ENCODE data around the gene NETO2. TPM values are rescaled to one million over a fixed set of nuclear protein-coding genes. Genes with fewer than 3 reads are reported as not detected.

Gene NETO2
- total and polyA plus RNA-seq, 10 of the 15 experiments (the other 5 are each of a cell fraction or from before 2014, with no cell fraction given) = 8.5 to 53.1 (median 27.0) TPM

GRCh38 chr16:47141773-47142485, 1.8 kb downstream of the NETO2 start (continued):
- TF ChIP-seq E2F4 (IDR thresholded peaks at IDR 0.05; ENCODE audit: low read depth, low read length) (no peak), SPI1 (IDR thresholded peaks at IDR 0.05; ENCODE audit: borderline replicate concordance, insufficient read depth, low read depth, low read length) (no peak), ZNF622 (IDR thresholded peaks at IDR 0.05) (no peak), WRNIP1 (IDR thresholded peaks at IDR 0.05; ENCODE audit: borderline replicate concordance, low read depth, low read length) (0 out of 2 replicates have a peak, but pooled peaks have one; percentile 63), CEBPZ (IDR thresholded peaks at IDR 0.05; ENCODE audit: low read depth, low read length) (no peak), RAD21 (IDR thresholded peaks at IDR 0.05; ENCODE audit: insufficient read depth, low read depth, low read length) (peak; percentile 92), ATF7 (IDR thresholded peaks at IDR 0.05; ENCODE audit: low read depth) (no peak), CUX1 (IDR thresholded peaks at IDR 0.05; ENCODE audit: insufficient replicate concordance, low read depth, low read length) (no peak), NFXL1 (IDR thresholded peaks at IDR 0.05; ENCODE audit: borderline replicate concordance) (no peak), CTCF (IDR thresholded peaks at IDR 0.05 in 2 of 3, conservative IDR thresholded peaks at IDR 0.05 in 1 of 3; ENCODE audit: control insufficient read depth in 2 of 3, extremely low read depth in 1 of 3, insufficient read depth in 1 of 3, low read depth in 3 of 3, low read length in 3 of 3) (peak; percentile 95 to 99 (median 99); a peak in 5 of 6 replicates), SMARCA5 (IDR thresholded peaks at IDR 0.05) (peak; percentile 99), TCF3 (IDR thresholded peaks at IDR 0.05; ENCODE audit: borderline replicate concordance, insufficient read depth, low read depth, low read length) (no peak), PML (IDR thresholded peaks at IDR 0.05; ENCODE audit: low read length) (peak; percentile 30; the same call in 1 of the 2 replicates)
- TF ChIP-seq, protein P1, sequence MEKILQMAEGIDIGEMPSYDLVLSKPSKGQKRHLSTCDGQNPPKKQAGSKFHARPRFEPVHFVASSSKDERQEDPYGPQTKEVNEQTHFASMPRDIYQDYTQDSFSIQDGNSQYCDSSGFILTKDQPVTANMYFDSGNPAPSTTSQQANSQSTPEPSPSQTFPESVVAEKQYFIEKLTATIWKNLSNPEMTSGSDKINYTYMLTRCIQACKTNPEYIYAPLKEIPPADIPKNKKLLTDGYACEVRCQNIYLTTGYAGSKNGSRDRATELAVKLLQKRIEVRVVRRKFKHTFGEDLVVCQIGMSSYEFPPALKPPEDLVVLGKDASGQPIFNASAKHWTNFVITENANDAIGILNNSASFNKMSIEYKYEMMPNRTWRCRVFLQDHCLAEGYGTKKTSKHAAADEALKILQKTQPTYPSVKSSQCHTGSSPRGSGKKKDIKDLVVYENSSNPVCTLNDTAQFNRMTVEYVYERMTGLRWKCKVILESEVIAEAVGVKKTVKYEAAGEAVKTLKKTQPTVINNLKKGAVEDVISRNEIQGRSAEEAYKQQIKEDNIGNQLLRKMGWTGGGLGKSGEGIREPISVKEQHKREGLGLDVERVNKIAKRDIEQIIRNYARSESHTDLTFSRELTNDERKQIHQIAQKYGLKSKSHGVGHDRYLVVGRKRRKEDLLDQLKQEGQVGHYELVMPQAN (conservative IDR thresholded peaks at IDR 0.05) = peak; percentile 49; the same call in 1 of the 2 replicates

Data from GM12878 (cell line).